ENCODE results near the gene SLC6A17. TPM values are rescaled to one million over a fixed set of nuclear protein-coding genes. Genes with fewer than 3 reads are reported as not detected.

The SLC6A17 gene
- total and polyA plus RNA-seq, 7 donors = under 0.01 to 0.83 (median 0.36) TPM; not detected in 2

GRCh38 chr1:110207831-110208230 is 57.5 kb downstream of the SLC6A17 start:
- intact Hi-C loops (cut with DNase I) = loop anchor here (1.0 to 5.0 kb wide), 2 partner anchors 104 to 199 kb away; partner anchors contain the start of gene LAMTOR5
- no peak for DNase-seq
- Histone ChIP-seq H3K36me3 (no peaks in the 10 kb centered on the region), H3K4me1 (peaks cover 0 to 30% (median 21%) of the 10 kb centered on the region in 4 donors), H3K27me3 (peaks cover 0 to 15% (median 0%) of the 10 kb centered on the region in 3 donors), H3K4me3 (no peak overlapping the region), H3K9me3 (no peaks in the 10 kb centered on the region), H3K27ac (no peak overlapping the region)
- WGBS, 2 donors = 26 to 35% methylated on average over 5 of the region's 5 CpGs
- TF ChIP-seq POLR2AphosphoS5 (IDR thresholded peaks at IDR 0.05) = no peak
- no peak for TF ChIP-seq EP300 (IDR thresholded peaks at IDR 0.05)
- peak; percentile 55 to 83 (median 74) for TF ChIP-seq CTCF (IDR thresholded peaks at IDR 0.05)
- TF ChIP-seq POLR2A (IDR thresholded peaks at IDR 0.05) = no peak

GRCh38 chr1:110208916-110209645 is 58.8 kb downstream of the SLC6A17 start:
- intact Hi-C loops (cut with DNase I) = loop anchor here (5.0 kb wide), 1 partner anchor 198 kb away; the partner anchor contains the start of gene LAMTOR5
- TF ChIP-seq CTCF (IDR thresholded peaks at IDR 0.05) (no peak), POLR2A (IDR thresholded peaks at IDR 0.05) (no peak), EP300 (IDR thresholded peaks at IDR 0.05) (no peak), POLR2AphosphoS5 (IDR thresholded peaks at IDR 0.05) (no peak)
- Histone ChIP-seq H3K27ac (peak overlapping the region; percentile 76 to 90 (median 80)), H3K4me3 (peak overlapping the region; percentile 52 to 83 (median 76)), H3K4me1 (peaks cover 0 to 30% (median 21%) of the 10 kb centered on the region in 4 donors), H3K36me3 (no peaks in the 10 kb centered on the region), H3K9me3 (no peaks in the 10 kb centered on the region), H3K27me3 (peaks cover 0 to 15% (median 0%) of the 10 kb centered on the region in 3 donors)
- no peak for DNase-seq
- 25 to 51% methylated on average over 7 of the region's 7 CpGs for WGBS, 2 donors

DNA sequence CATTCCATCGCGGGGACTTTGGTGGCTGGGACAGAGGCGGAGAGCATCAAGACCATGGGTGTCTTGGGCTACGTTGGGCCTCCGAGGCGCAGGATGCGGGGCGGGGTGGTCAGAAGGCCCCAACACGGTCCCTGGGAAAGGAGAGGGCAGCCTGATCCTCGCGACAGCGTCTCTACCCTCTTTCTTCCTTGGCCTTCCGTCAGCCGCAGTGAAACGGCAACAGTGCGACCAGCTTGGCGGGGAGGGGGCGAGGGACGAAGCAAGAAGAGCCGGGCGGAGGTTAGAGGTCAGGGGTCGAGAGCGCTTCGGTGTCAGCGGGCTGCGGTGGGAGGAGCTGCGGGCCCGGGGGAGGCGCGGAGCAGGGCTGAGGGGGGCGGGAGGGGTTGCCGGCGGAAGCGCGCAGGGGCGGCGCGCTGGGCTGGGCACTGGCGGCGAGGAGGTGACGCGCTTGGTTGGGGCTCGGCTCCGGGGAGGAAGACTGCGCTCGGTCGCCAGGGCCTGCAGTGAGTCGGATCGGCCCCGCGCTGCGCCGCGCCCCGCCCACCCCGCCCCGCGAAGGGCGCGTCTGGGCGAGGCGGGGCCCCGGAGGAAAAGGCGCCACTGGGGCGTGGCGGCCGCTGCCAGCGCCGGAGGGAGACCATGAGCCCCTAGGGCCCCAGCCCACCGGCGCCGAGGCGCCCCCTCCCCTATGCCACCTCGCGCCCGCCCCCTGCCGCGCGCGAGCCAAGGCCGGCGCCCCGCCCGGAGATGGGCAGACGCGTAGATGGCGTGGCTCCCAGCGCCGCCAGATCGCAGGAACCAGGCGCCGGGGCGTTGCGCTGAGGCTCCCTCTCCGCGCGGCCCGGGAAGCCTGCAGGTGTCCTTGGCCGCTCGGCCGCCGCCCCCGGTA is 59.7 kb downstream of the SLC6A17 start, which contains the start of gene KCNC4:
Gene KCNC4 (plus strand): TSS at position 600 of the 889 bp plus-strand sequence. CDS start 1,186 bp downstream, outside the sequence.
- intact Hi-C loops (cut with DNase I) = loop anchor here (5.0 kb wide), 1 partner anchor 197 kb away; the partner anchor contains the start of gene LAMTOR5
- Histone ChIP-seq H3K27me3 (peaks cover 0 to 15% (median 0%) of the 10 kb centered on the region in 3 donors), H3K4me3 (peak within 1 kb of the TSS; percentile 52 to 83 (median 76)), H3K9me3 (no peaks in the 10 kb centered on the region), H3K4me1 (peaks cover 0 to 30% (median 21%) of the 10 kb centered on the region in 4 donors), H3K27ac (peak within 1 kb of the TSS; percentile 76 to 90 (median 80)), H3K36me3 (no peaks in the 10 kb centered on the region)
- DNase-seq = peak; percentile 94
- TF ChIP-seq POLR2A (IDR thresholded peaks at IDR 0.05) (no peak), CTCF (IDR thresholded peaks at IDR 0.05) (no peak), POLR2AphosphoS5 (IDR thresholded peaks at IDR 0.05) (peak in 2 of 4 donors; percentile 11 to 56)
- WGBS, 2 donors = 1 to 2% methylated on average over 103 of the region's 103 CpGs

DNA sequence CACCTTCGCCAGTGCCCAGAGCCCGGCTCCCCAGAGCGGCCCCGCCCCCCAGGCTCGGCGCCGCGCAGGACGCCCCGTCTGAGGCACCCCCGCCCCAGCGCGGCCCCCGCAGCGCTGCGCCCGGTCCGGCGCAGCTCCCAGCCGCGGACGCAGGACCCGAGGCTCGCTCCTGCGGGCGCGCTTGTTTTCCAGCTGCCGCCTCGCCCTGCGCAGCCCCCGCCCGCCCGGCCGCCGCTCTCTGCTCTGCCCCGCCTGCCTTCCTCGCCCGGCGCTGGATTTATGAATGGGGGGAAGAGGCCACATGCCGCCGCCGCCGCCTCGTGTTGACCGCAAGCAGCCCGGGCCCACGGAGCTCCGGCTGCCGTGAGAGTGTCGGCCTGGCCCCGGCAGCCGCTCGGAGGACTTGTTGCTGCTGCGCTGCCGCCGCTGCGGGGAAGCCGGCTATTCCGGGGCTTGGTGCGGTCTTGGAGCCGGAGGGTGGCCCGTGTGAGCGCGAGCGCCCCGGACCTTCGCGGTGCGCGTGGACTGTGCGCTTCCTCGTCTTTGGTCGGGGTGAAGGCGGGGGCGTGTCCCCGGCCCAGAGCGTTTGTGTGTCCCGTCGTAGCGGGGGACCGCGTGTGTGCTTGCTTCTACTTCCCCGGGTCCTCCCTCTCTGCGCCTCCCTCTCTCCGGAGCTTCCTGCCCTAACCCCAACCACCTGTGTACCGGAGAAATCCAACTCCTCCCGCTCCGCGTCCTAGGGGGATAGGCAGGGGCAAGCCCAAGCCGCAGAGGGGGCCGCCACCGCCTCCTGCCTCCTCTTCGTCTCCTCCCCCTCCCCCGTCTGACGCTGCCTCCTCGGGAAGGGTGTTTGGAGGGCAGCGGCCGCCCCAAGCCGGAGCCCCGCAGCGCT is 60.6 kb downstream of the SLC6A17 start:
- no peak for TF ChIP-seq POLR2AphosphoS5 (IDR thresholded peaks at IDR 0.05)
- no peak for TF ChIP-seq CTCF (IDR thresholded peaks at IDR 0.05)
- TF ChIP-seq POLR2A (IDR thresholded peaks at IDR 0.05) = no peak
- TF ChIP-seq EP300 (IDR thresholded peaks at IDR 0.05) = no peak
- H3K27ac ChIP-seq = peak overlapping the region; percentile 76 to 90 (median 80)
- peaks cover 0 to 30% (median 21%) of the 10 kb centered on the region in 4 donors for H3K4me1 ChIP-seq
- peak overlapping the region; percentile 52 to 83 (median 76) for H3K4me3 ChIP-seq
- no peaks in the 10 kb centered on the region for H3K36me3 ChIP-seq
- DNase-seq = peak; percentile 76
- H3K9me3 ChIP-seq = no peaks in the 10 kb centered on the region
- intact Hi-C loops (cut with DNase I) = no loop called here
- peaks cover 0 to 15% (median 0%) of the 10 kb centered on the region in 3 donors for H3K27me3 ChIP-seq
- 0 to 1% methylated on average over 101 of the region's 101 CpGs for WGBS, 2 donors
